ENCODE results near the gene ATG101.

DNA sequence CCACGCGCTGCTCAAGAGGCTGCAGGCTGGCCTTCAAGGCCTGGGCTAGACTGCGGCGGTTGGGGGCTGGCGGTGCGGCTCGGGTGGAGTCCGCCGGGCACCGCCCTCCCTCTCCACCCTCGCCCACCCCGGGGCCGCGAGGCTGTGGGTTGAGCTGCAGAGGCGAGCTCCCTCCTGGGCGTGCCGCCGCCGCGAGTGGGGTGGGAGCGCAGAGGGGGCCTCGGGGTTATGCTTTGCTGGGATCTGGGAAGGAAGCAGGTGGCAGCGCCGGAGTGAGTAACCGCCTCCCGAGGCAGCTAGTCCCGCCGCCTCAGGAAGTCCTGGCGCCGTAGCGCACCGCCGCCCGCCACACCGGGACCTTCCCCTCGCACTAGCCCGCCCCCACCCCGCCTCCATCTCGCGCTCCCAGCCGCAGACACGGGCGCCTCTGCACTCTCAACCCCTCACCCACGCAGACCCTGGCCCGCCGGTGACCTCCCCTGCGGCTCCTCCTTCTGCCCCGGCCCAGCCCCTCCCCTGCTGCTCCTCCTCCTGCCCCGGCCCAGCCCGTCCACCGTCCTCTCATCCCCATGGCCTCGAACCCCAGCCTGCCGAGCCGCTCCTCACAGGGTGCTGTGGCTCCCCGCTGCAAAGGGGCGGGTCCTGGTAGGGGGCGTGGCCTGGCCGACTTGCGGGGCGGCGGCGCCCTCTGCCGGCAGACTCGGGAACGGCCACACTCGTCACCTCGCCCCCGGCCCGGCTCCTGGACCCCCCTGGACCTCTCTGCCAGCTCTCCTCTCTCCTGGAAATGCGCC is 46.4 kb upstream of the ATG101 start:
- TF ChIP-seq, protein P1, sequence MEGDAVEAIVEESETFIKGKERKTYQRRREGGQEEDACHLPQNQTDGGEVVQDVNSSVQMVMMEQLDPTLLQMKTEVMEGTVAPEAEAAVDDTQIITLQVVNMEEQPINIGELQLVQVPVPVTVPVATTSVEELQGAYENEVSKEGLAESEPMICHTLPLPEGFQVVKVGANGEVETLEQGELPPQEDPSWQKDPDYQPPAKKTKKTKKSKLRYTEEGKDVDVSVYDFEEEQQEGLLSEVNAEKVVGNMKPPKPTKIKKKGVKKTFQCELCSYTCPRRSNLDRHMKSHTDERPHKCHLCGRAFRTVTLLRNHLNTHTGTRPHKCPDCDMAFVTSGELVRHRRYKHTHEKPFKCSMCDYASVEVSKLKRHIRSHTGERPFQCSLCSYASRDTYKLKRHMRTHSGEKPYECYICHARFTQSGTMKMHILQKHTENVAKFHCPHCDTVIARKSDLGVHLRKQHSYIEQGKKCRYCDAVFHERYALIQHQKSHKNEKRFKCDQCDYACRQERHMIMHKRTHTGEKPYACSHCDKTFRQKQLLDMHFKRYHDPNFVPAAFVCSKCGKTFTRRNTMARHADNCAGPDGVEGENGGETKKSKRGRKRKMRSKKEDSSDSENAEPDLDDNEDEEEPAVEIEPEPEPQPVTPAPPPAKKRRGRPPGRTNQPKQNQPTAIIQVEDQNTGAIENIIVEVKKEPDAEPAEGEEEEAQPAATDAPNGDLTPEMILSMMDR (IDR thresholded peaks at IDR 0.05 in 4 of 5, conservative IDR thresholded peaks at IDR 0.05 in 1 of 5): peak in 4 of 5 experiments; percentile 97 to 99 (median 98)
- no peak for TF ChIP-seq POLR2A (IDR thresholded peaks at IDR 0.05)
